PC-3 (cell line): ENCODE measurements around the gene PTPN3.

Experiments used
- EZH2 ChIP-seq: fragments of 300-600 bp; sonication (generic); IDR thresholded peaks from one replicate; pipeline ENCODE4 v1.6.1; 2017; ENCODE audit warnings: antibody characterized with exemption, mild to moderate bottlenecking, low read length; ENCODE audit not compliant: unreplicated experiment
- TF ChIP-seq, protein P1 (sequence below): fragments of 300-600 bp; sonication (generic); conservative IDR thresholded peaks from 2 replicates; pipeline ENCODE4 v1.5.1; 2017; ENCODE audit warnings: antibody characterized with exemption, low read depth, mild to moderate bottlenecking, low read length

DNA sequence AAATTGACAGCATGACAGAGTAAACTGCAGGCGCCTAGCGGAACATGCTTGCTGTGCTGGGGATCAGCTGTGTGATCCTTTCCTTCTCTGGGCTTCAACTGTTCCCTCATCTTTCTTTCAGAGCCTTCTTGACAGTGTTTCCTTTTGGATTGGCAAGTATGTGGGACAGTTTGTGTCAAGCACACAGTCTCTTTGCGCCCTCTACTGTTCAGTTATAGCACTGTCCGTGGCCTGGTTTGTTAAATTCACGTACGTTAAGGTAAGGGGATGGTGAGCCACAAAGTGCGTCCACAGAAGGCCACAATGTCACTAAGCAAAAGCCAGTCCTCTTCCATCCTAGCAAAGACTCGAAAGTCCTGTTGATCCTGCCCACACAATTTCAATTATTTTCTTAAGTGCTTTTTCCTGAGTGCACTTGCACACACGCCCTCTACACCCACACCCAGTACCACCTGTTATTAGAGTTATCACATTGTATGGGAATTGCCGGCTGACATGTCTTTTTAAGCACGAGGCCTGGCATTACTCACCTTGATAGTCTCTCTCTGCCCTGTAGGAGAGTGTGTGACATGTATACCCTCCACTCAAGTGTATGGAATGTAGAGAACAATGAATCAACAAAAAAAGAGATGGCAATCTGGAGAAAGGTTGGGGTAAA, 22.5 kb upstream of the PTPN3 start:
- TF ChIP-seq, protein P1, sequence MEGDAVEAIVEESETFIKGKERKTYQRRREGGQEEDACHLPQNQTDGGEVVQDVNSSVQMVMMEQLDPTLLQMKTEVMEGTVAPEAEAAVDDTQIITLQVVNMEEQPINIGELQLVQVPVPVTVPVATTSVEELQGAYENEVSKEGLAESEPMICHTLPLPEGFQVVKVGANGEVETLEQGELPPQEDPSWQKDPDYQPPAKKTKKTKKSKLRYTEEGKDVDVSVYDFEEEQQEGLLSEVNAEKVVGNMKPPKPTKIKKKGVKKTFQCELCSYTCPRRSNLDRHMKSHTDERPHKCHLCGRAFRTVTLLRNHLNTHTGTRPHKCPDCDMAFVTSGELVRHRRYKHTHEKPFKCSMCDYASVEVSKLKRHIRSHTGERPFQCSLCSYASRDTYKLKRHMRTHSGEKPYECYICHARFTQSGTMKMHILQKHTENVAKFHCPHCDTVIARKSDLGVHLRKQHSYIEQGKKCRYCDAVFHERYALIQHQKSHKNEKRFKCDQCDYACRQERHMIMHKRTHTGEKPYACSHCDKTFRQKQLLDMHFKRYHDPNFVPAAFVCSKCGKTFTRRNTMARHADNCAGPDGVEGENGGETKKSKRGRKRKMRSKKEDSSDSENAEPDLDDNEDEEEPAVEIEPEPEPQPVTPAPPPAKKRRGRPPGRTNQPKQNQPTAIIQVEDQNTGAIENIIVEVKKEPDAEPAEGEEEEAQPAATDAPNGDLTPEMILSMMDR = peak; percentile 83
- no peak for TF ChIP-seq EZH2
